GM12801 (cell line): Measurements from ENCODE around the gene ZC3H11A.

ENCODE experiments used
- CTCF ChIP-seq: IDR thresholded peaks from one replicate; pipeline ENCODE4 v1.5.1; 2011; ENCODE audit warnings: control low read depth; ENCODE audit not compliant: insufficient read length; ENCODE audit errors: extremely low read depth

Gene ZC3H11A

GRCh38 chr1:203794764-203795440 lies 521 bp upstream of the ZC3H11A start:
- no peak for TF ChIP-seq CTCF

- no peak for TF ChIP-seq CTCF
Measured at GRCh38 chr1:203796236-203796605, 798 bp downstream of the ZC3H11A start.

- no peak for TF ChIP-seq CTCF
Measured at GRCh38 chr1:203797216-203797615, 1.8 kb downstream of the ZC3H11A start.

- TF ChIP-seq CTCF, result no peak
Measured at GRCh38 chr1:203797948-203798655, 2.7 kb downstream of the ZC3H11A start.

- no peak for TF ChIP-seq CTCF
Measured at GRCh38 chr1:203799157-203799556, 3.7 kb downstream of the ZC3H11A start.

GRCh38 chr1:203799971-203800370 lies 4.5 kb downstream of the ZC3H11A start:
- no peak for TF ChIP-seq CTCF

- no peak for TF ChIP-seq CTCF
Measured at GRCh38 chr1:203805689-203806088, 10.3 kb downstream of the ZC3H11A start.
